ENCODE results near the gene TPRG1.

- TF ChIP-seq POLR2A (IDR thresholded peaks at IDR 0.05; ENCODE audit: low read length) (no peak), GATA1 (IDR thresholded peaks at IDR 0.05; ENCODE audit: low read depth, low read length) (no peak)
These were observed 23.7 kb upstream of the TPRG1 start for GRCh38 chr3:189148081-189148507.

Measured in erythroblast (primary cell).